RWPE2 (cell line): Measurements from ENCODE around the gene RAC3.

Source experiments
- ATAC-seq: fragments of 200-7000 bp; cut with Tn5 transposase; 3 replicates; pipeline ENCODE4 v1.9.1; 2021; ENCODE audit warnings: low read depth
- DNase-seq: peaks from one replicate; pipeline ENCODE4 v3.0.0-alpha.2; 2020; ENCODE audit warnings: low spot score
- H3K27ac ChIP-seq: fragments of 450-650 bp; 2 replicates; pipeline ENCODE4 v1.5.1; 2017; ENCODE audit warnings: mild to moderate bottlenecking; ENCODE audit not compliant: poor library complexity, severe bottlenecking
- H3K27me3 ChIP-seq: fragments of 250-450 bp; sonication (Bioruptor Pico); 2 replicates; pipeline ENCODE4 v1.5.1; 2021; ENCODE audit warnings: mild to moderate bottlenecking, moderate library complexity; ENCODE audit not compliant: insufficient read depth, poor library complexity, severe bottlenecking
- H3K36me3 ChIP-seq: fragments of 250-450 bp; sonication (Bioruptor Pico); 2 replicates; pipeline ENCODE4 v1.5.1; 2020; ENCODE audit warnings: low read depth, mild to moderate bottlenecking, moderate library complexity
- H3K4me1 ChIP-seq: fragments of 250-450 bp; sonication (Bioruptor Pico); 2 replicates; pipeline ENCODE4 v1.5.1; 2021; ENCODE audit warnings: mild to moderate bottlenecking, moderate library complexity; ENCODE audit not compliant: insufficient read depth, poor library complexity, severe bottlenecking
- H3K4me3 ChIP-seq: fragments of 250-450 bp; sonication (Bioruptor Pico); 2 replicates; pipeline ENCODE4 v1.5.1; 2021; ENCODE audit warnings: mild to moderate bottlenecking, moderate library complexity; ENCODE audit not compliant: severe bottlenecking
- H3K9me3 ChIP-seq: fragments of 250-450 bp; sonication (Bioruptor Pico); 2 replicates; pipeline ENCODE4 v1.5.1; 2021; ENCODE audit warnings: mild to moderate bottlenecking, moderate library complexity; ENCODE audit not compliant: severe bottlenecking
- CTCF ChIP-seq: fragments of 450-650 bp; IDR thresholded peaks from one replicate; pipeline ENCODE4 v1.5.1; 2017; ENCODE audit warnings: mild to moderate bottlenecking, moderate library complexity; ENCODE audit not compliant: poor library complexity, severe bottlenecking

RAC3 gene

GRCh38 chr17:82016061-82016874 lies 15.2 kb upstream of the RAC3 start:
- H3K4me3 ChIP-seq: no peak overlapping the region
- no peak for TF ChIP-seq CTCF
- no peak overlapping the region for H3K27ac ChIP-seq
- no peaks in the 10 kb centered on the region for H3K9me3 ChIP-seq
- no peaks in the 10 kb centered on the region for H3K4me1 ChIP-seq
- no peak for ATAC-seq
- no peak for DNase-seq
- 0 out of 2 replicates have a peak, but pooled peaks cover 9% of the 10 kb centered on the region for H3K36me3 ChIP-seq
- H3K27me3 ChIP-seq: no peaks in the 10 kb centered on the region

- no peak for ATAC-seq
- no peaks in the 10 kb centered on the region for H3K27me3 ChIP-seq
- H3K9me3 ChIP-seq: no peaks in the 10 kb centered on the region
- TF ChIP-seq CTCF: no peak
- no peak for DNase-seq
- no peaks in the 10 kb centered on the region for H3K4me1 ChIP-seq
- H3K36me3 ChIP-seq: 0 out of 2 replicates have a peak, but pooled peaks cover 9% of the 10 kb centered on the region
- H3K27ac ChIP-seq: no peak overlapping the region
- no peak overlapping the region for H3K4me3 ChIP-seq
These were observed 14.5 kb upstream of the RAC3 start for GRCh38 chr17:82016875-82017459.

GRCh38 chr17:82017612-82018151 lies 13.8 kb upstream of the RAC3 start:
- Histone ChIP-seq H3K27me3 (no peaks in the 10 kb centered on the region), H3K9me3 (no peaks in the 10 kb centered on the region), H3K4me3 (no peak overlapping the region), H3K36me3 (0 out of 2 replicates have a peak, but pooled peaks cover 9% of the 10 kb centered on the region), H3K4me1 (no peaks in the 10 kb centered on the region), H3K27ac (no peak overlapping the region)
- no peak for TF ChIP-seq CTCF
- ATAC-seq (no peak), DNase-seq (no peak)

DNA sequence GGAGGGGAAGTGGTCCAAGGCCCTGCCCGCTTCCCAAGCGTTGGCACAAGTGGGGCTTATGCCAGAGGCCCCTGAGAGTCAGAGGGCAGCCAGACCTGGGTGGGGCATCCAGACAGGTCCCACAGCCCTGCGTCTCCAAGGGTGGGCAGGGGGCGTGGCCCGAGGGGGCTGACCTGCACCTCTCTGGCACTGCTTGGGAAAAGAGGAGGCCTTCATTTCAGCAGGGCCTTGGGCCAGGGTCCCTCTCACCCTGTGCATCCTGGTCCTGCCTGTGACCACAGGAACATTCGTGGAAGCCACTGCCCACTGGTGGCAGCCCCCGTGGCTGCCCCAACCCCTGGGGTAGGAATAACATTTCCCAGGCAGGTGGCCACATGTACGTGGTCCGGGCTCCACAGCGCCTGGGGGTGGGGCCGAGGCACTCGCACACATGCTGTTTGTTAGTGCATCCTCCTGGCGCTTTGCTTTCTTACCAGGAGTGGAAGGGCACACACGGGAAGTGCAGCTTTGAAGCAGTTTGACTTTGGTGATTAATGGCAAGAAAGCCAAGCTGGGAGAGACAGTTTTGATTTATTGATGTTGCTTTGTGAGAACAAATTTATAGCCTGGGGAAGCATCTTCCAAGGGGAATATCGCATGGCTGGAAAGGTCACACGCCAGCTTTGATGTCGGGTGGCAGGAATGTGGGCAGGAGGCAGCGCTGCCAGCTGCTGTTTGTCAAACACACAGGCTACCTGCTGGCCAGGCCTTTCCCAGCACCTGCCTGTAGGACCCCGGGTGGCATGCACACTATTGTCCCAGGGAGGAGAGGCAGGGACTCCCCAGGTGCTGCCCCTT lies 13.1 kb upstream of the RAC3 start:
- Histone ChIP-seq H3K9me3 (no peaks in the 10 kb centered on the region), H3K36me3 (0 out of 2 replicates have a peak, but pooled peaks cover 9% of the 10 kb centered on the region), H3K27ac (no peak overlapping the region), H3K4me1 (no peaks in the 10 kb centered on the region), H3K4me3 (no peak overlapping the region), H3K27me3 (no peaks in the 10 kb centered on the region)
- ATAC-seq: no peak
- TF ChIP-seq CTCF: no peak
- DNase-seq: no peak
